WTC11 (cell line): ENCODE data around the gene MED15. TPM values are rescaled to one million over a fixed set of nuclear protein-coding genes. Genes with fewer than 3 reads are reported as not detected.

Experiments used
- ATAC-seq: fragments of 200-7000 bp; cut with Tn5 transposase; 2 replicates; pipeline ENCODE4 v1.10.0; 2021; ENCODE audit warnings: mild to moderate bottlenecking, moderate library complexity
- CTCF ChIA-PET: fragments of 300-600 bp; sonication (Branson Sonifier 250); formaldehyde crosslinking; loops from one replicate; lab custom pipeline; 2021; ENCODE audit warnings: antibody characterized with exemption; lab: Charles Lee
- POLR2A ChIA-PET: fragments of 350-600 bp; sonication (Branson Sonifier 250); formaldehyde crosslinking; loops from one replicate; lab custom pipeline; 2021; ENCODE audit warnings: antibody characterized with exemption; lab: Charles Lee
- DNase-seq: peaks from one replicate; pipeline ENCODE4 v3.0.0; 2021; ENCODE audit warnings: low spot score
- H3K27ac Mint-ChIP-seq: 2 replicates; pipeline ENCODE4 v1.8.0; 2021; ENCODE audit warnings: mixed read lengths
- H3K27me3 Mint-ChIP-seq: 2 replicates; pipeline ENCODE4 v1.8.0; 2021; ENCODE audit warnings: low read depth, mild to moderate bottlenecking, moderate library complexity, mixed read lengths
- H3K36me3 Mint-ChIP-seq: 2 replicates; pipeline ENCODE4 v1.8.0; 2021; ENCODE audit warnings: mixed read lengths
- H3K4me1 Mint-ChIP-seq: 2 replicates; pipeline ENCODE4 v1.8.0; 2022; ENCODE audit warnings: mixed read lengths
- H3K4me3 Mint-ChIP-seq: 2 replicates; pipeline ENCODE4 v1.8.0; 2021; ENCODE audit warnings: mild to moderate bottlenecking, moderate library complexity, mixed read lengths
- H3K9me3 Mint-ChIP-seq: 2 replicates; pipeline ENCODE4 v1.8.0; 2021; ENCODE audit warnings: mixed read lengths
- AFF4 ChIP-seq: sonication (generic); formaldehyde crosslinking; IDR thresholded peaks from 2 replicates; pipeline ENCODE4 v1.8.1; 2023; ENCODE audit warnings: mild to moderate bottlenecking, missing genetic modification reagents, borderline replicate concordance
- CREB1 ChIP-seq: sonication (generic); formaldehyde crosslinking; IDR thresholded peaks from 2 replicates; pipeline ENCODE4 v1.8.0; 2023; ENCODE audit warnings: mild to moderate bottlenecking, missing genetic modification reagents
- E2F4 ChIP-seq: sonication (generic); formaldehyde crosslinking; IDR thresholded peaks from 2 replicates; pipeline ENCODE4 v1.8.1; 2022; ENCODE audit warnings: low read depth, mild to moderate bottlenecking, moderate library complexity, missing genetic modification reagents, borderline replicate concordance
- ELF4 ChIP-seq: sonication (generic); formaldehyde crosslinking; IDR thresholded peaks from 2 replicates; pipeline ENCODE4 v1.8.1; 2022; ENCODE audit warnings: low read depth, mild to moderate bottlenecking, moderate library complexity, missing genetic modification reagents
- EMX1 ChIP-seq: fragments of 250-450 bp; sonication (Bioruptor Pico); IDR thresholded peaks from 2 replicates; pipeline ENCODE4 v1.8.0; 2021; ENCODE audit warnings: mild to moderate bottlenecking
- FOXJ3 ChIP-seq: sonication (generic); formaldehyde crosslinking; IDR thresholded peaks from 2 replicates; pipeline ENCODE4 v1.9.0; 2021; ENCODE audit warnings: missing genetic modification reagents, mild to moderate bottlenecking, borderline replicate concordance
- JUN ChIP-seq: sonication (generic); formaldehyde crosslinking; IDR thresholded peaks from 2 replicates; pipeline ENCODE4 v1.8.0; 2023; ENCODE audit warnings: mild to moderate bottlenecking, missing genetic modification reagents
- NFYB ChIP-seq: sonication (generic); formaldehyde crosslinking; conservative IDR thresholded peaks from 2 replicates; pipeline ENCODE4 v1.8.0; 2022; ENCODE audit warnings: low read depth, missing genetic modification reagents
- NR1H2 ChIP-seq: sonication (generic); formaldehyde crosslinking; IDR thresholded peaks from 2 replicates; pipeline ENCODE4 v1.9.0; 2021; ENCODE audit warnings: mild to moderate bottlenecking, moderate library complexity, missing genetic modification reagents
- NR3C1 ChIP-seq: sonication (generic); formaldehyde crosslinking; conservative IDR thresholded peaks from 2 replicates; pipeline ENCODE4 v1.8.1; 2023; ENCODE audit warnings: low read depth, mild to moderate bottlenecking, missing genetic modification reagents
- SMAD3 ChIP-seq: sonication (generic); formaldehyde crosslinking; IDR thresholded peaks from 2 replicates; pipeline ENCODE4 v1.8.0; 2022; ENCODE audit warnings: missing genetic modification reagents, mild to moderate bottlenecking, borderline replicate concordance
- SMAD4 ChIP-seq: sonication (generic); formaldehyde crosslinking; IDR thresholded peaks from 2 replicates; pipeline ENCODE4 v1.8.0; 2022; ENCODE audit warnings: mild to moderate bottlenecking, missing genetic modification reagents
- SP1 ChIP-seq: sonication (generic); formaldehyde crosslinking; conservative IDR thresholded peaks from 2 replicates; pipeline ENCODE4 v1.8.1; 2022; ENCODE audit warnings: missing genetic modification reagents
- USF2 ChIP-seq: sonication (generic); formaldehyde crosslinking; IDR thresholded peaks from 2 replicates; pipeline ENCODE4 v1.8.1; 2023; ENCODE audit warnings: mild to moderate bottlenecking, missing genetic modification reagents, moderate library complexity
- ZNF121 ChIP-seq: sonication (generic); formaldehyde crosslinking; IDR thresholded peaks from 2 replicates; pipeline ENCODE4 v1.8.0; 2023; ENCODE audit warnings: missing genetic modification reagents
- ZNF317 ChIP-seq: sonication (generic); formaldehyde crosslinking; IDR thresholded peaks from 2 replicates; pipeline ENCODE4 v1.8.1; 2023; ENCODE audit warnings: low read depth, mild to moderate bottlenecking, moderate library complexity, missing genetic modification reagents, borderline replicate concordance
- ZNF671 ChIP-seq: fragments of 250-450 bp; sonication (Bioruptor Pico); IDR thresholded peaks from 2 replicates; pipeline ENCODE4 v1.8.0; 2021; ENCODE audit warnings: mild to moderate bottlenecking
- total RNA-seq: library from RNA; stranded (reverse); gene quantifications from 3 replicates; pipeline ENCODE4 v1.2.3, GENCODE V29; 2021
- TF ChIP-seq, protein P1 (sequence below): fragments of 250-450 bp; sonication (Bioruptor Pico); IDR thresholded peaks from 2 replicates; pipeline ENCODE4 v1.9.0; 2021; ENCODE audit warnings: moderate library complexity, mild to moderate bottlenecking, inconsistent platforms, borderline replicate concordance
- TF ChIP-seq, protein P2 (sequence below): sonication (generic); formaldehyde crosslinking; IDR thresholded peaks from 2 replicates; pipeline ENCODE4 v1.8.1; 2023; ENCODE audit warnings: mild to moderate bottlenecking, missing genetic modification reagents
- TF ChIP-seq, protein P3 (sequence below): sonication (generic); formaldehyde crosslinking; IDR thresholded peaks from 2 replicates; pipeline ENCODE4 v1.8.0; 2022; ENCODE audit warnings: mild to moderate bottlenecking, missing genetic modification reagents
- TF ChIP-seq, protein P4 (sequence below): sonication (generic); formaldehyde crosslinking; IDR thresholded peaks from 2 replicates; pipeline ENCODE4 v1.8.0; 2022; ENCODE audit warnings: mild to moderate bottlenecking, missing genetic modification reagents

The MED15 gene
- total RNA-seq, 1 experiment from 2014 or later, result 67.7 TPM

- no peak for TF ChIP-seq USF2
- no peak for TF ChIP-seq E2F4 (CRISPR knock-in tag)
- ChIA-PET POLR2A (no interaction called here), CTCF (interaction anchor here (1.0 to 2.6 kb wide), 5 partner anchors 10 to 163 kb away, joined by 3 to 12 read pairs (median 5); no protein-coding TSS in a partner anchor)
- Mint-ChIP-seq H3K4me1 (no peaks in the 10 kb centered on the region), H3K36me3 (peaks cover 10% of the 10 kb centered on the region; the same call in 1 of the 2 replicates), H3K4me3 (no peak overlapping the region), H3K9me3 (no peaks in the 10 kb centered on the region), H3K27ac (peak overlapping the region; percentile 60; the same call in 1 of the 2 replicates), H3K27me3 (no peaks in the 10 kb centered on the region)
- ATAC-seq (no peak), DNase-seq (no peak)
Observed at GRCh38 chr22:20580611-20581502, 73.4 kb downstream of the MED15 start.

- no peaks in the 10 kb centered on the region for H3K4me1 Mint-ChIP-seq
- no peak for TF ChIP-seq SMAD4 (CRISPR knock-in tag)
- no peak for TF ChIP-seq ZNF671
- TF ChIP-seq NFYB (CRISPR knock-in tag), result no peak
- TF ChIP-seq JUN (CRISPR knock-in tag), result no peak
- TF ChIP-seq, protein P1, sequence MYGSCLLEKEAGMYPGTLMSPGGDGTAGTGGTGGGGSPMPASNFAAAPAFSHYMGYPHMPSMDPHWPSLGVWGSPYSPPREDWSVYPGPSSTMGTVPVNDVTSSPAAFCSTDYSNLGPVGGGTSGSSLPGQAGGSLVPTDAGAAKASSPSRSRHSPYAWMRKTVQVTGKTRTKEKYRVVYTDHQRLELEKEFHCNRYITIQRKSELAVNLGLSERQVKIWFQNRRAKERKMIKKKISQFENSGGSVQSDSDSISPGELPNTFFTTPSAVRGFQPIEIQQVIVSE (CRISPR knock-in tag), result no peak
- TF ChIP-seq, protein P2, sequence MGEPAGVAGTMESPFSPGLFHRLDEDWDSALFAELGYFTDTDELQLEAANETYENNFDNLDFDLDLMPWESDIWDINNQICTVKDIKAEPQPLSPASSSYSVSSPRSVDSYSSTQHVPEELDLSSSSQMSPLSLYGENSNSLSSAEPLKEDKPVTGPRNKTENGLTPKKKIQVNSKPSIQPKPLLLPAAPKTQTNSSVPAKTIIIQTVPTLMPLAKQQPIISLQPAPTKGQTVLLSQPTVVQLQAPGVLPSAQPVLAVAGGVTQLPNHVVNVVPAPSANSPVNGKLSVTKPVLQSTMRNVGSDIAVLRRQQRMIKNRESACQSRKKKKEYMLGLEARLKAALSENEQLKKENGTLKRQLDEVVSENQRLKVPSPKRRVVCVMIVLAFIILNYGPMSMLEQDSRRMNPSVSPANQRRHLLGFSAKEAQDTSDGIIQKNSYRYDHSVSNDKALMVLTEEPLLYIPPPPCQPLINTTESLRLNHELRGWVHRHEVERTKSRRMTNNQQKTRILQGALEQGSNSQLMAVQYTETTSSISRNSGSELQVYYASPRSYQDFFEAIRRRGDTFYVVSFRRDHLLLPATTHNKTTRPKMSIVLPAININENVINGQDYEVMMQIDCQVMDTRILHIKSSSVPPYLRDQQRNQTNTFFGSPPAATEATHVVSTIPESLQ (CRISPR knock-in tag), result no peak
- no peak for TF ChIP-seq FOXJ3 (CRISPR knock-in tag)
- TF ChIP-seq NR3C1 (CRISPR knock-in tag), result no peak
- TF ChIP-seq SP1 (CRISPR knock-in tag), result no peak
- TF ChIP-seq AFF4 (CRISPR knock-in tag), result no peak
- TF ChIP-seq, protein P3, sequence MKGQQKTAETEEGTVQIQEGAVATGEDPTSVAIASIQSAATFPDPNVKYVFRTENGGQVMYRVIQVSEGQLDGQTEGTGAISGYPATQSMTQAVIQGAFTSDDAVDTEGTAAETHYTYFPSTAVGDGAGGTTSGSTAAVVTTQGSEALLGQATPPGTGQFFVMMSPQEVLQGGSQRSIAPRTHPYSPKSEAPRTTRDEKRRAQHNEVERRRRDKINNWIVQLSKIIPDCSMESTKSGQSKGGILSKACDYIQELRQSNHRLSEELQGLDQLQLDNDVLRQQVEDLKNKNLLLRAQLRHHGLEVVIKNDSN (CRISPR knock-in tag), result no peak
- TF ChIP-seq ZNF121 (CRISPR knock-in tag), result no peak
- TF ChIP-seq SMAD3 (CRISPR knock-in tag), result no peak
- TF ChIP-seq ZNF317 (CRISPR knock-in tag), result no peak
- TF ChIP-seq EMX1 (CRISPR knock-in tag), result no peak
- TF ChIP-seq NR1H2, result no peak
- no peak for TF ChIP-seq CREB1
- TF ChIP-seq ELF4 (CRISPR knock-in tag), result no peak
- TF ChIP-seq, protein P4, sequence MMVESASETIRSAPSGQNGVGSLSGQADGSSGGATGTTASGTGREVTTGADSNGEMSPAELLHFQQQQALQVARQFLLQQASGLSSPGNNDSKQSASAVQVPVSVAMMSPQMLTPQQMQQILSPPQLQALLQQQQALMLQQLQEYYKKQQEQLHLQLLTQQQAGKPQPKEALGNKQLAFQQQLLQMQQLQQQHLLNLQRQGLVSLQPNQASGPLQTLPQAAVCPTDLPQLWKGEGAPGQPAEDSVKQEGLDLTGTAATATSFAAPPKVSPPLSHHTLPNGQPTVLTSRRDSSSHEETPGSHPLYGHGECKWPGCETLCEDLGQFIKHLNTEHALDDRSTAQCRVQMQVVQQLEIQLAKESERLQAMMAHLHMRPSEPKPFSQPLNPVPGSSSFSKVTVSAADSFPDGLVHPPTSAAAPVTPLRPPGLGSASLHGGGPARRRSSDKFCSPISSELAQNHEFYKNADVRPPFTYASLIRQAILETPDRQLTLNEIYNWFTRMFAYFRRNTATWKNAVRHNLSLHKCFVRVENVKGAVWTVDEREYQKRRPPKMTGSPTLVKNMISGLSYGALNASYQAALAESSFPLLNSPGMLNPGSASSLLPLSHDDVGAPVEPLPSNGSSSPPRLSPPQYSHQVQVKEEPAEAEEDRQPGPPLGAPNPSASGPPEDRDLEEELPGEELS (CRISPR knock-in tag), result no peak
- TF ChIP-seq, all 79 proteins: peak for 0
- no peak overlapping the region for H3K27ac Mint-ChIP-seq
- H3K27me3 Mint-ChIP-seq, result no peaks in the 10 kb centered on the region
- CTCF ChIA-PET, result interaction anchor here (1.0 kb wide), 1 partner anchor 11 kb away, joined by 5 read pairs; no protein-coding TSS in a partner anchor
- no peak for DNase-seq
- H3K9me3 Mint-ChIP-seq, result no peaks in the 10 kb centered on the region
- POLR2A ChIA-PET, result interaction anchor here (0.6 kb wide), 1 partner anchor 75 kb away, joined by 6 read pairs; no protein-coding TSS in a partner anchor
- no peak; the same call in 1 of the 2 replicates for ATAC-seq
- peaks cover 10% of the 10 kb centered on the region; the same call in 1 of the 2 replicates for H3K36me3 Mint-ChIP-seq
- H3K4me3 Mint-ChIP-seq, result no peak overlapping the region
Observed at GRCh38 chr22:20581503-20582170, 74.2 kb downstream of the MED15 start.
